ENCODE measurements around the gene SLC34A1. TPM values are rescaled to one million over a fixed set of nuclear protein-coding genes. Genes with fewer than 3 reads are reported as not detected.
A peak's percentile ranks its signal among the peaks of the same experiment; 100 is the strongest.

SLC34A1 gene
- total RNA-seq, 2 experiments from 2014 or later, result 0.35 to 0.63 TPM

DNA sequence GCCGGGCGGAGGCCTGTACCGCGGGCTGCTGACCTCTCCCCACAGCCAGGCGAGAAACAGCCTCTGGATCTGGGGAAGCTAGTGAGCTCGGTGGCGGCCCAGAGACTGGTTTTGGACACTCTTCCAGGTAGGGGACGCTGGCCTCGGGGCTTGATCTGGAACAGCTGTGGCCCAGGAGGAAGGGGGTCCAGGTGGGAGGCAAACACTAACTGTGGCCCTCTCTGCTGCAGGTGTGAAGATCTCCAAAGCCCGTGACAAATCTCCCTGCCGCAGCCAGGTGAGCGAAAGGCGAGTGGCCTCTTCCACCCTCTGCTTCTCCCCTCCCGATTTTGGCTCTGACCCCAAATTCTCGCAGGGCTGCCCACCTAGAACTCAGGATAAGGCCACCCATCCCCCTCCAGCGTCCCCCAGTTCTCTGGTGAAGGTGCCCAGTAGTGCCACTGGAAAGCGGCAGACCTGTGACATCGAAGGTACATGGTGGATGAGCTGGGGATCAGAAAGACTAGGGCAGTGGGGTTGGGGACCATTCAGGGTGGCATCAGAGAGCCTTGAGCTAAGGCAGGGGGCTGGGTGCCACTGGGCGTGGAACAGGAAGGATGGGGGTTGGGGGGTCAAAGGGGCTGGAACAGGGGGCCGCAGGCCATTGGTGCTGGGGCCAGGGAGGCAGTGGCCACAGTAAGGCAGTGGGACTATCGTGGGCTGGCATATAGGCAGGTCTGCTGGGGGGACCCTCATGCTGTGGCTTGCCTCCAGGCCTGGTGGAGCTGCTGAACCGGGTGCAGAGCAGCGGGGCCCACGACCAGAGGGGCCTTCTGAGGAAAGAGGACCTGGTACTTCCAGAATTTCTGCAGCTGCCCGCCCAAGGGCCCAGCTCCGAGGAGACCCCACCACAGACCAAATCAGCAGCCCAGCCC, 12.9 kb upstream of the SLC34A1 start:
- H3K4me3 ChIP-seq (ENCODE audit: low read depth, low read length, poor library complexity, severe bottlenecking), result peak overlapping the region; percentile 58
- ChIA-PET POLR2A (interaction anchor here (0.6 to 2.3 kb wide), 8 partner anchors 10 to 20 kb away, joined by 3 to 7 read pairs (median 4); partner anchors contain the start of gene LMAN2), CTCF (ENCODE audit: unreplicated experiment) (interaction anchor here (0.6 to 1.7 kb wide), 9 partner anchors 9 to 130 kb away, joined by 3 to 10 read pairs (median 5); partner anchors contain the start of gene SLC34A1)
- no peaks in the 10 kb centered on the region for H3K9me2 ChIP-seq (ENCODE audit: insufficient read depth, low read length)
- H3K4me1 ChIP-seq (ENCODE audit: insufficient read depth, low read length, poor library complexity, severe bottlenecking), result peaks cover 42% of the 10 kb centered on the region
- peak overlapping the region; percentile 59 for H3K4me2 ChIP-seq (ENCODE audit: low read length)
- no peak for DNase-seq (ENCODE audit: low spot score)
- no peak overlapping the region for H3K27ac ChIP-seq (ENCODE audit: low read depth, low read length, poor library complexity, severe bottlenecking)
- H3K36me3 ChIP-seq (ENCODE audit: insufficient read depth, low read length), result peaks cover 36% of the 10 kb centered on the region
- H3K9me3 ChIP-seq (ENCODE audit: low read length), result no peaks in the 10 kb centered on the region
- intact Hi-C loops (cut with micrococcal nuclease; ENCODE audit: unreplicated experiment), result no loop called here
- TF ChIP-seq CTCF (conservative IDR thresholded peaks at IDR 0.05; ENCODE audit: low read length) (no peak), EZH2phosphoT487 (IDR thresholded peaks at IDR 0.05; ENCODE audit: borderline replicate concordance, low read depth, low read length) (no peak)
- H3K79me2 ChIP-seq (ENCODE audit: insufficient read depth, low read depth, low read length), result no peaks in the 10 kb centered on the region
- H2AFZ ChIP-seq (ENCODE audit: low read length), result no peak overlapping the region
- BruUV-seq (replicated peaks), result no TSS peak
- no peaks in the 10 kb centered on the region for H4K20me1 ChIP-seq (ENCODE audit: insufficient read depth, low read length)

- H3K36me3 ChIP-seq (ENCODE audit: insufficient read depth, low read length), result peaks cover 32% of the 10 kb centered on the region
- H3K79me2 ChIP-seq (ENCODE audit: insufficient read depth, low read depth, low read length), result no peaks in the 10 kb centered on the region
- peak overlapping the region; percentile 32 for H3K27ac ChIP-seq (ENCODE audit: low read depth, low read length, poor library complexity, severe bottlenecking)
- H3K9me3 ChIP-seq (ENCODE audit: low read length), result no peaks in the 10 kb centered on the region
- TF ChIP-seq CTCF (conservative IDR thresholded peaks at IDR 0.05; ENCODE audit: low read length), result no peak
- H3K9me2 ChIP-seq (ENCODE audit: insufficient read depth, low read length), result no peaks in the 10 kb centered on the region
- H3K4me1 ChIP-seq (ENCODE audit: insufficient read depth, low read length, poor library complexity, severe bottlenecking), result peaks cover 42% of the 10 kb centered on the region
- CTCF ChIA-PET (ENCODE audit: unreplicated experiment), result interaction anchor here (0.6 kb wide), 2 partner anchors 129 to 170 kb away, joined by 3 read pairs; no protein-coding TSS in a partner anchor
- no peak for DNase-seq (ENCODE audit: low spot score)
- H3K4me2 ChIP-seq (ENCODE audit: low read length), result peak overlapping the region; percentile 59
- no peaks in the 10 kb centered on the region for H4K20me1 ChIP-seq (ENCODE audit: insufficient read depth, low read length)
- no peak overlapping the region for H3K4me3 ChIP-seq (ENCODE audit: low read depth, low read length, poor library complexity, severe bottlenecking)
- no TSS peak for BruUV-seq (replicated peaks)
- POLR2A ChIA-PET, result interaction anchor here (0.5 to 2.3 kb wide), 6 partner anchors 10 to 569 kb away, joined by 3 to 7 read pairs (median 4); partner anchors contain the start of gene LMAN2
- intact Hi-C loops (cut with micrococcal nuclease; ENCODE audit: unreplicated experiment), result no loop called here
- H2AFZ ChIP-seq (ENCODE audit: low read length), result no peak overlapping the region
Observed at GRCh38 chr5:177372034-177372896, 12.0 kb upstream of the SLC34A1 start.

Data from OCI-LY7 (cell line).